SK-N-SH treated with all-trans-retinoic acid at 6 μM for 48 hours (cell line): ENCODE data around the gene APOLD1.

Experiments used
- ESRRG ChIP-seq: fragments of 250-450 bp; sonication (Bioruptor Pico); IDR thresholded peaks from 2 replicates; pipeline ENCODE4 v1.6.1; 2021; ENCODE audit warnings: mild to moderate bottlenecking
- ZC3H10 ChIP-seq: fragments of 250-450 bp; sonication (Bioruptor Pico); IDR thresholded peaks from 2 replicates; pipeline ENCODE4 v1.5.1; 2021; ENCODE audit warnings: mild to moderate bottlenecking, moderate library complexity
- ZNF70 ChIP-seq: fragments of 450-650 bp; formaldehyde crosslinking; IDR thresholded peaks from 2 replicates; pipeline ENCODE4 v1.5.0; 2020; ENCODE audit warnings: mild to moderate bottlenecking, moderate library complexity

DNA sequence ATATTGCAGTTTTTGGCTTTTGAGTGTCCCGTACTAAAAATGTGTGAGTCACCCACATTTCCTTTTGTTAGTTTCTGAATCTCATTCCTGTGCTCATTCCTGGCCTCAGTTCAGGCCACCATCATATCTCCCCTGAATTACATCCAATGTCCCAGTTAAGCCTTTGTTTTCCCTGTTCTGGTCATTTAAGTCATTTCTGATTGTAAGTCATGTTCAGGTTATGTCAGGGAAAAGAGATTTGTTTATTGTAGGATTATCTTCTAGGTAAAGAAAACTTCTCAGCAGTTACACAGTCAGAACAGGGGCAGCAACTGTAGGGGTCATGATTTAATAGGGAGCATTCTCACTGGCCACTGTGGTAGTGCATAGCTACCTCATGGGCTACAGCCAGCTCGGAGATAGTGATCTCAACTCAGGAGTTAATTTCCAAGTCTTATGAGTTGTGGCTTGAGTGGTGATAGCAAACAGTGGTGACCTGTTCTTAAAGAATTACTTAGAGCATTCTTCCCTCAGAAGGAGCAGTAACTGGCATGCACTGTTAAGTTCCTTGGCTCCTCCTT is 34.4 kb downstream of the APOLD1 start:
- TF ChIP-seq ZNF70 (CRISPR knock-in tag) (no peak), ZC3H10 (CRISPR knock-in tag) (no peak), ESRRG (CRISPR knock-in tag) (no peak)
